Neutrophil (primary cell): ENCODE data around the gene NOX4.

ENCODE experiments used
- H3K27ac ChIP-seq: fragments of 200-600 bp; sonication (generic); 2 replicates; pipeline ENCODE4 v1.5.1; 2016; ENCODE audit warnings: mild to moderate bottlenecking, moderate library complexity
- H3K27me3 ChIP-seq: fragments of 200-600 bp; sonication (generic); 2 replicates; pipeline ENCODE4 v1.6.0; 2016; ENCODE audit warnings: mild to moderate bottlenecking
- H3K36me3 ChIP-seq: fragments of 200-600 bp; sonication (generic); 2 replicates; pipeline ENCODE4 v1.5.1; 2017
- H3K4me1 ChIP-seq, 2 experiments: fragments of 200-600 bp in 1 of 2; sonication (generic) in 1 of 2; 1 replicate in 1 of 2; 2 replicates in 1 of 2; pipeline versions ENCODE4 v1.5.1 to v1.6.1; 2013 to 2016; ENCODE audit warnings: low read depth in 1 of 2, low read length in 1 of 2, mild to moderate bottlenecking in 1 of 2, moderate library complexity in 1 of 2; ENCODE audit not compliant: control insufficient read depth in 1 of 2, insufficient read depth in 1 of 2
- H3K4me3 ChIP-seq, 2 experiments: fragments of 200-600 bp in 1 of 2; sonication (generic) in 1 of 2; 1 replicate in 1 of 2; 2 replicates in 1 of 2; pipeline ENCODE4 v1.5.1; 2013 to 2016; ENCODE audit warnings: low read depth in 1 of 2, low read length in 1 of 2, mild to moderate bottlenecking in 1 of 2, moderate library complexity in 1 of 2
- H3K9me3 ChIP-seq: fragments of 200-600 bp; sonication (generic); 2 replicates; pipeline ENCODE4 v1.5.1; 2016
- TF ChIP-seq, protein P1 (sequence below): fragments of 200-600 bp; sonication (generic); IDR thresholded peaks from 2 replicates; pipeline ENCODE4 v1.5.1; 2016; ENCODE audit warnings: antibody characterized with exemption

NOX4 gene

DNA sequence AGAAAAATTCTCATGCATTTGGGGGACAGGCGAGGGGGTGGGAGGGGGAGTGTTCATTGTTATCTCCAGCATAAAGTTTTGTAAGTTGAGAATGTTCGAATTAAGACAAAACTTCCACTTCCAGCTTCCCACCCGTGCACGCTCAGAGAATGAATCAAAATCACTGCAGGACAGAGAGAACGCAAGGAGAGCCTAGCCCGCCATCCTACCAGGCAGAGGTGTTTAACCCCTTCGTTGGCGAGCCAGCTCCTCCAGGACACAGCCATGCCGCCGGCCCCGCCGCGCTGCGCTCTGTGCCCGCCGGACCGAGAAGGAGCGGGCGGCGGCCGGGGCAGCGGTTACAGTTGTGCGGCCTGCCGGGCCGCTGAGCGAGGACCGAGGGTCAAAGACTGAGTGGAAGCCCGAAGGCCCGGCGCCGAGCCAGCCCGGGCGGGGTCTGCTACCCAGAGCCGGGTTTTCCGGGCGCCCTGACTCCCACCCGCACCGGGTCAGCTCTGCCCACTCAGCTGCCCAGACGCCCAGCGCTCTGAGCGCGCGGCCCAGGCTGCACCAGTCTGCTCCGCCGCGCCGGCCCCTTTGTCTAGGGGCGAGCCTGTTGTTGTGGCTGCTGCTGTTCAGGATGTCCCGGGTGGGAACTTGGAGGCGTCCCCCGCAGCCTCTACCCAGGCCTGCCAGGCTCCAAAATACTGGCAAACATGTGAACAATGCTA is at the start of gene NOX4:
Gene NOX4 (minus strand): TSS at position 395 of the 710 bp plus-strand sequence. CDS start 129 bp downstream, at position 266.
- Histone ChIP-seq H3K9me3 (no peaks in the 10 kb centered on the region), H3K27me3 (peaks cover 29% of the 10 kb centered on the region), H3K4me3 (no peak within 1 kb of the TSS), H3K36me3 (no peaks in the 10 kb centered on the region), H3K4me1 (no peaks in the 10 kb centered on the region), H3K27ac (no peak within 1 kb of the TSS)
- TF ChIP-seq, protein P1, sequence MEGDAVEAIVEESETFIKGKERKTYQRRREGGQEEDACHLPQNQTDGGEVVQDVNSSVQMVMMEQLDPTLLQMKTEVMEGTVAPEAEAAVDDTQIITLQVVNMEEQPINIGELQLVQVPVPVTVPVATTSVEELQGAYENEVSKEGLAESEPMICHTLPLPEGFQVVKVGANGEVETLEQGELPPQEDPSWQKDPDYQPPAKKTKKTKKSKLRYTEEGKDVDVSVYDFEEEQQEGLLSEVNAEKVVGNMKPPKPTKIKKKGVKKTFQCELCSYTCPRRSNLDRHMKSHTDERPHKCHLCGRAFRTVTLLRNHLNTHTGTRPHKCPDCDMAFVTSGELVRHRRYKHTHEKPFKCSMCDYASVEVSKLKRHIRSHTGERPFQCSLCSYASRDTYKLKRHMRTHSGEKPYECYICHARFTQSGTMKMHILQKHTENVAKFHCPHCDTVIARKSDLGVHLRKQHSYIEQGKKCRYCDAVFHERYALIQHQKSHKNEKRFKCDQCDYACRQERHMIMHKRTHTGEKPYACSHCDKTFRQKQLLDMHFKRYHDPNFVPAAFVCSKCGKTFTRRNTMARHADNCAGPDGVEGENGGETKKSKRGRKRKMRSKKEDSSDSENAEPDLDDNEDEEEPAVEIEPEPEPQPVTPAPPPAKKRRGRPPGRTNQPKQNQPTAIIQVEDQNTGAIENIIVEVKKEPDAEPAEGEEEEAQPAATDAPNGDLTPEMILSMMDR = no peak

DNA sequence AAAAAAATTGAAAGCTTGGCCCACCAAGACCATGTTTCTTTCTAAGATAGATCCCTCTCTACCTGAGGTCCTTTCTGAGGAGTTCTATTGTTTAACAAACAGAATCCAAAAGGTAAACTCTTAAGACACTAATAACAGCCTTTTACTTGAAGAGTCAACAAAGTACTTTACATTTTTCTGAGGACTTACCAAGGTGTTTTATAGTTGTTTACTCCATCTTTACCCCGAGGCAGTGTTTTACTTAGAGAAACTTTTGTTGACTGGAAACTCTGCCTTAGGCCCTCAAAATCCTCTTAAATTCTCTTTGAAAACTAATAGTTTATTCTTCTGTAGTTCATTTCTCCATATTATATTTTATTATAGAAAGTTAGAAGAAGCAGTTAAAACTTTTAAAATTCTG is 49.7 kb upstream of the NOX4 start:
- no peaks in the 10 kb centered on the region for H3K4me1 ChIP-seq
- H3K27ac ChIP-seq = no peak overlapping the region
- H3K9me3 ChIP-seq = no peaks in the 10 kb centered on the region
- H3K27me3 ChIP-seq = no peaks in the 10 kb centered on the region
- H3K36me3 ChIP-seq = no peaks in the 10 kb centered on the region
- H3K4me3 ChIP-seq = no peak overlapping the region
- TF ChIP-seq, protein P1 = no peak

DNA sequence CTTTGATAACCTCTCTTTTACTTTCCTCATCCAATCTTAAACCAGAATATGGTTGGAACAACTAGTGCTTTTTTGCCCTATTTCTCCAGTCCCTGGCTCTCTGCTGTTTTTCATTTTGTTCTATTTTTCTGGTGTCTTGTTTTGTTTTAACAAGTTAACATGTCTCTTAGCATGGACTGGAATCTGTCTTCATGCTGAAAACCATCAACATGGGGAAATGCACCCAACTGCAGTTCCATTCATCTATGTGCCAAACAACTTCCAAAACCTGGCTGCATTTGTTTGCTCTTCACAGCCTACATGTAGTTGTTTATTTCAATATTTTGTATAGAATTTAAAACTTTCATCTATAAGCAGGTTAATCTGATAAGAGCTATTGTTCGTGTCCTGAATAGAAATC is 46.8 kb upstream of the NOX4 start:
- Histone ChIP-seq H3K4me3 (no peak overlapping the region), H3K27me3 (no peaks in the 10 kb centered on the region), H3K27ac (no peak overlapping the region), H3K9me3 (no peaks in the 10 kb centered on the region), H3K4me1 (no peaks in the 10 kb centered on the region), H3K36me3 (no peaks in the 10 kb centered on the region)
- TF ChIP-seq, protein P1 = no peak

DNA sequence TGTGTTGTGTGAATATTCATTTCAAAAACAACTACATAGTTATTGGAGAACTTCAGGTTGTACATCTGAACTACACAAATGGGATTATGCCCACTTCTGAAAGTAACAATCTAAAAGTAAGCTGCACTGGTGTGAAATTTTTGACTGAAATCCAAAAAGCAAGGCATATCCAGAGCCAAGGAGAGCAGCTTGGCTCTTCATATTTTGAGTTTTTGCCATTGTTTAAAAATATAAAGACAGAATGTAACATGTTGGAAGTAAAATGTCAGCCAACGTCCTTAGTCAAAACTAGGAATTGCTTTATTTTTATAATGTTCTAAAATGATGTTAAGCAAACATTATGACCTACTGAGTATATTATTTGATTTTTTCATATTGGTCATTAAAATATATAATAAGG is 45.8 kb upstream of the NOX4 start:
- Histone ChIP-seq H3K27ac (no peak overlapping the region), H3K4me3 (no peak overlapping the region), H3K36me3 (no peaks in the 10 kb centered on the region), H3K4me1 (no peaks in the 10 kb centered on the region), H3K9me3 (no peaks in the 10 kb centered on the region), H3K27me3 (no peaks in the 10 kb centered on the region)
- TF ChIP-seq, protein P1 = no peak

DNA sequence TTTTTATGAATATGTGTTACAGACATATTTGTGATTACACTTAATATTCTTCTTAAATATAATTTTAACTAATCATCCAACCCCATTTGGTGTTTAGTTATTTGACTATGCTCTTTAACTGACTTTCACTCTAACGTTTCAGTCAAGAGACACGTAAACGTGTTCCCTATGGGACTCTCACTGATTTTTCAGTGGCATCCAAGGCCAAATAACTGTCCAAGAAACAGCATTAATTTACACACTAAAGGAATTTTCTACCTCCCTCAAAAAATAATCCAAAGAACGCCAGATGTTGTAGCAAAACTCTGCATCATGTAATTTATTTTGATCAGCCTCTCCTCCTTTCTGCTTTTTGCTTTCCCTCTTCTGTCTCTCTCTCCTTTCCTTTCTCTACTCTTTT is 44.0 kb upstream of the NOX4 start:
- no peak overlapping the region for H3K4me3 ChIP-seq
- no peaks in the 10 kb centered on the region for H3K9me3 ChIP-seq
- TF ChIP-seq, protein P1 = no peak
- H3K4me1 ChIP-seq = no peaks in the 10 kb centered on the region
- no peaks in the 10 kb centered on the region for H3K27me3 ChIP-seq
- H3K27ac ChIP-seq = no peak overlapping the region
- no peaks in the 10 kb centered on the region for H3K36me3 ChIP-seq
